Measurements from ENCODE around the gene MAP4K3.

Gene MAP4K3

DNA sequence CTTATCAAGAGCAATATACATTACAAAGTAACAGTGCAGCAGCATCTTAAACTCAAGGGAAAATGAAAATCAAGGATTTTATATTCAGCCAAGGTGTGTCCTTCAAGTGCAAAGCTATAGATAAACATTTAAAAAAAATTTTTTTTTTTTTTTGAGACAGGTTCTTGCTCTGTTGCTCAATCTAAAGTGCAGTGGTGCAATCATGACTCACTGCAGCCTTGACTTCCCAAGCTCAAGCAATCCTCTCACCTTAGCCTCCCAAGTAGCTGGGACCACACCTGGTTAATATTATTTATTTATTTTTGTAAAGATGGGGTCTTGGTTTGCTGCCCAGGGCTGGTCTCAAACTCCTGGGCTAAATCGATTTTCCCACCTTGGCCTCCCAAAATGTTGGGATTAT, 202.3 kb downstream of the MAP4K3 start:
- no peak for DNase-seq

DNA sequence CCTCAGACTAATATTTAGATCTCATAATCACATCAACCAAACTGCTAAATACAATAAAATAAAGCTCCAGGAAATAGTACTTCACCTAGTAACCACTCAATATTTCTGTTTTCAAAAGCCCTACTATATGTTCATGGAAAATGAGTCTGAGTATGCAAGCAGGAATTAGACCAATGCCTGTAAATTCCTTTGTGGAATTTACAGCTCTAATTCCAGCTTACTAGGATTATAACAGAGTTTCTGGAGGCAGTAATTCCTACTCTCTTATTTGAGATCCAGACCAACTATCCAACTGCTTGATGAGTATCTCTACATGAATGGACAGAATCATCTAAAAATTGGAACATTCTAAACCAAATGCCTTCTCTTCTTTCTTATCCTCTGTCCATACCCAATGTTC, 204.9 kb downstream of the MAP4K3 start:
- no peak for DNase-seq

- peak; percentile 56 for DNase-seq
These were observed 208.5 kb downstream of the MAP4K3 start for GRCh38 chr2:39228413-39229209.

DNA sequence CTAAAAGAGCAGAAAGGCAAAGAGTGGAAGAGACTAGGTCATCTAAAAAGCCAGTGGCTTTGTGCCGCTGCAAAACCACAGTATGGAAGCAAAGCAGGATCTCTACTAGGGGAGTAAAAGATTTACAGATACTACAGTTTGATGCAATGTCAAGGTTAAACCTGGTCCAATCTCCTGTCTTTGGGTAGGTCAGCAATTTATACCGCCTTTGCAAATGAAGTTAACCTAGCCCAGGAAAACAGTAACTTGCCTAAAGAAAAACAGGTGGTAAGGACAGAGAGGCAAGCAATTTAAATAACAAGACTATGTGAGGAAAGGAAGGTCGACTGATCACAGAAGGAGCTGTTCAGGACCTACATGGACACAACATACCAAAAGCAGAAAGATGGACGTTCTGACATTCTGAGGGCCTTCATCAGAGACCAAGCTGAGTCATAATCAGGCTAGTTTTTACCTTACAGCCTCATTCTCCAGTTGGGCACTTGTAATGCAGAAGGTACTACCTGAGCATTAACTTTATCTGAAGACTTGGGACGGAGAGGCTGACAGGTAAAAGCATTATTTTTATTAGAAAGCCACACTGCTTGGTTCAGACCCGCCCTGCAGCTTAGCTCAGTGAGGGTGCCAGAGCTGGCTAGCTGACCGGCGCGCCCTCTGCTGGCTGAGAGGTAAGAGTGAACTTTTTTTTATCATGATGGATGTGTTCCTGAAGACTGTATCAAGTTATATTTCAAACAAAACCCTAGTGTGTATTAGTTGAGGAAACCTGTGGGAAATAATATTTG, 209.3 kb downstream of the MAP4K3 start:
- peak; percentile 56 for DNase-seq

DNA sequence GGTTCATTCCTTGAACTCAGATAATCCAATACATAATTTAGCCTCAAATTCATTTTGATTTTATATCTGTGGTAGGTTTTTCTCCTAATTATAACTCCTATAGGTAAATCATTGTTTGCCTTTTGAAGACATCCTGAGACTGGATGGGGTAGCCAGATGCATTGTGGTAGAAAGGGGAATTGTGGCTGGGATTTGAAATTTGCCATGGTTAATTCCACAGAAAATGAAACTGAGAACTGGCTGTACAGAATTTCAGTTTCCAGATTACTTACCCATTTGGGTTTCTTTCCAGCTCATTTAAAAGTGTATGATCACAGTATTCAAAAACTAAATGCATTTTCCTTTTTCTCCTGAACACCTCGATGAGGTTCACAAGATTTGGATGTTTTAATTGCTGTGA, 211.5 kb downstream of the MAP4K3 start:
- DNase-seq = no peak

DNA sequence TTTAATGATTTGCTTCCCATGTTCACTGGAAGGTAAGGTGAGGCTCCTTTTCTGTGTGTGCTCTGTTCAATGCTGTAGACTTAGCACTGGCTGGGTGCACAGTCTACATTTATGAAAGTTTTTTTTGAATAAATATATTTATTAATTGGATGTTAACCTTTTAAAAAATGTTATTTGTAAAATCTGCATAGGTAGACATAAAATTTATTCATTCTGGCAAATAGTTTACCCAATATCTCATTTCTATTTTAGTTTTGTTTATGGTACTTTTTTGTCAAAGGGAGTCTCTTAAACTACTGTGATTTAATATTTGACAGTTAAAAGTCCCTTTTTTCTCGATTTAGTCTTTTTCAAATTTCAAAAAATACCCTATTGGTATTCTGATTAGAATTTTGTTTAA, 213.2 kb downstream of the MAP4K3 start:
- no peak for DNase-seq

DNA sequence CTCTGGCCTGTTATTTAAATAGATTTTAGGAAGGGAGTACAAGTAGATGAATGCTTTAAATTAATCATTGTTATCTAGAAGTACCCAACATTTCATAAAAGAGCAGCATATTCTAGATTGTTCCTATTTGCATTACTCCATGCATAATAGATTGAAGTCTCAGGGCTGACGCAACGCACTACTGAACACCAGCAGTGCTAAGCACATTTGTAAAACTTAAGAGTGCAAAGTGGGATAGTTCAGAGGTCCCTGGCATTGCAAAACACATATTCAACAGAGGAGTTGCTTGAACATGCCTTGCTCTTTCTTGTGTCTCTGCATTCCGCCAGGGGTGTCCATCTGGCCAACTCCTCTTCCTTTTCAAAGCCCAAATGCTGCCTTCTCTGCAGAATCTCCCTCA, 215.6 kb downstream of the MAP4K3 start:
- no peak for DNase-seq

- DNase-seq = no peak
These were observed 216.9 kb downstream of the MAP4K3 start for GRCh38 chr2:39220136-39220535.

DNA sequence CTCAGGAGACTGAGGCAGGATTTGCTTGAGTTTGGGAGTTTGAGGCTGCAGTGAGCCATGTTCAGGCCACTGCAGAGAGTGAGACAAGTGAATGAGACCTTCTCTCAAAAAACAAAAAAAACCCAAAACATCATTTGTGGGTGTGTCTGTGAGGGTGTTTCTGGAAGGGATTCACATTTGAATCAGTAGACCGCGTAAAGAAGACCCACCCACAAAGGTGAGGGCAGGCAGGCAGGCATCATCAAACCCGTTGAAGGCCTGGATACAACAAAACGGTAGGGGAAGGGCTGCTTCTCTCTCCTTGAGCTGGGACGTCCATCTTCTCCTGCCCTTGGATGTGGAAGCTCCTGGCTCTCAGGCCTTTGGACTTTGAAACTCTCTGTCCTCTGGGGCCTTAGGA, 218.7 kb downstream of the MAP4K3 start:
- DNase-seq = no peak

GRCh38 chr2:39217192-39217550, 219.9 kb downstream of the MAP4K3 start:
- no peak for DNase-seq

DNA sequence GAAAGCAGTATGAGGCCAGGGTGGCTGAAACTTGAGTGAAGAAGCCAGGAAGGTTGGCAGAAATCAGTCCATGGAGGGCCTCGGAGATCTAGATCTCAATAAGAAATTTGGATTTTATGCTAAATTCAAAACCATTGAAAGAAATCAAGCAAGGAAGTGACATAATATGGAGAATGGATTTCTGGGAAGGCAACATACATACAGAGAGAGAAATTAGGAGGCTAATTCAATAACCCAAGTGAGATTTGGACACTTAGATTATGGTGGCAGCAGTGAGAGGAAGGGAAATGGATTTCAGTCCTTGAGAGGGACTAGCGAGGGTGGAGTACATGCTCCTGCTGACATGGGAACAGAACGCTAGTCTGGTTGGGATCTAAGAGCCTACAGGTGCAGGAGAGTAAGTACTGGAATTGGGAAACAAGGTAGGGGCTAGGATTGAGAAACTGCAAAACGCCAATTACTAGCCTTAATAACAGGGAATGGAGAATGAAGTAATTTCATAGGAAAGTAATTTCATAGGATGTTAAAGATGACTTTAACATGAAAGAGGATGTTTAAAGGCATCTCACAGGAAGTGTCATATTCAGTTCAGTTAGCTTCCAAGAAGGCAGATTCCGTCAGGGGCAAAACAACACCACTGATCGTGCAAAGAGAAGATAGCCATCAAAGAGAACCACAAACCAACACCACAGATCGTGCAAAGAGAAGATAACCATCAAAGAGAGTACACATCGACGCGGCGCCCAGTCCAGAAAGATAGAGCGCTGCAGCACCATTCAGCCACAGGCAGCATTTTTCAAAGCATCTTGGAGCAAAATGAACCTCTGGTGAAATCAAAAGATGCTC, 220.5 kb downstream of the MAP4K3 start:
- DNase-seq = no peak

GRCh38 chr2:39215545-39215944, 221.5 kb downstream of the MAP4K3 start:
- DNase-seq = no peak

GRCh38 chr2:39213015-39213414, 224.1 kb downstream of the MAP4K3 start:
- DNase-seq = no peak

DNA sequence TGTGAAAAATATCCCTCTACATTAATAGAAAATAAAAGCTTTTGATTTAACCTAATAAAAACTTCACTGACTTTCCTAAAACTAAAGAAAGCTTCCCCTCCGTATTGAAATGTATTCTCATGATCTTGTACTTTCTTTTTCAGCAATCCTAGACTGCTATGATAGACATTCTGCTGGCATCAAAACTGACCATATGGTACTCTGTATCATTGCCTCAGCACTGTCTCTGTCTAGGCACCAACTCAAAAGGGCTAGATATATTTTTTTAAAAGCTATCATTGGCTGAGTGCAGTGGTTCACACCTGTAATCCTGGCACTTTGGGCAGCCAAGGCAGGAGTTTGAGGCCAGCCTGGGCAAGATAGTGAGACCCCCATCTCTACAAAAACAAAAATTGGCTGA, 226.2 kb downstream of the MAP4K3 start:
- no peak for DNase-seq

DNA sequence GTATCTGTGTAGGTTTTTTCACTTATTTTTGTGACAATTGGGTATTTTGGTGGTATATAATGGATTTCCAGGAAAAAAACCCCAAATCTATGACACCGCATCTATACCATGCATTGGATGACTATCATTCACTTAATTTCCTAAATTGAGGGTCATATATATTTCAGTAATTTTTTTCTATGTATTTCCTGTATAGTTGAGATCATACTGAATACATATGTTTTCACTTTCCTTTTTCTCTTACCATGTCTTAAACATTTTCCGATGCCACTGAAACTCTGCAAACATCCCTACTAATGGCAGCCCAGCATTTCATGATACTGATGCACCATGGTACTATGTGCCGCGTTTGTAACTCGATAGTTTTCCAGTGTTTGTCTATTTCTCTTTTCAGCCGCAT, 233.7 kb downstream of the MAP4K3 start:
- DNase-seq = no peak

GRCh38 chr2:39202639-39203369, 234.3 kb downstream of the MAP4K3 start:
- no peak for DNase-seq
